Skin of body (tissue), 1 donor: Measurements from ENCODE around the gene SCN3B. TPM values are rescaled to one million over a fixed set of nuclear protein-coding genes. Genes with fewer than 3 reads are reported as not detected.

ENCODE experiments used
- total RNA-seq: library from RNA; depleted of rRNA; stranded (reverse); fragments of >200 nt; gene quantifications from one replicate; pipeline ENCODE4 v1.2.3, GENCODE V29; 2014

SCN3B gene
- total RNA-seq, 1 donor from 2014 or later, result 3.6 TPM

Other genes with a start within 250 kb of the SCN3B start
- 3.4 TPM for gene GRAMD1B, start 224.4 kb downstream of the SCN3B start, total RNA-seq
- 10.9 TPM for gene ZNF202, start 87.0 kb upstream of the SCN3B start, total RNA-seq
- gene OR6X1, start 99.9 kb upstream of the SCN3B start, total RNA-seq, result not detected
- gene OR6M1, start 151.7 kb upstream of the SCN3B start, total RNA-seq, result not detected
- not detected for gene TMEM225, start 231.0 kb upstream of the SCN3B start, total RNA-seq
- gene OR8D4, start 247.5 kb upstream of the SCN3B start, total RNA-seq, result 0.30 TPM